Activated T-helper 1 cell treated with anti-CD3 and anti-CD28 coated beads, Interleukin-2, amount 50 U/mL, for 16 hours (primary cell): Measurements from ENCODE around the gene PARP15.
"Not testable (repeated sequence)": the region's sequence is repeated elsewhere in the genome, so short reads cannot be mapped to it uniquely, and the experiment has no call there.

ENCODE experiments used
- DNase-seq, 2 donors: peaks; one replicate each; pipeline ENCODE4 v3.0.0-alpha.2; 2020; ENCODE audit warnings: low read depth in 1 of 2, low spot score in 1 of 2

The PARP15 gene

DNA sequence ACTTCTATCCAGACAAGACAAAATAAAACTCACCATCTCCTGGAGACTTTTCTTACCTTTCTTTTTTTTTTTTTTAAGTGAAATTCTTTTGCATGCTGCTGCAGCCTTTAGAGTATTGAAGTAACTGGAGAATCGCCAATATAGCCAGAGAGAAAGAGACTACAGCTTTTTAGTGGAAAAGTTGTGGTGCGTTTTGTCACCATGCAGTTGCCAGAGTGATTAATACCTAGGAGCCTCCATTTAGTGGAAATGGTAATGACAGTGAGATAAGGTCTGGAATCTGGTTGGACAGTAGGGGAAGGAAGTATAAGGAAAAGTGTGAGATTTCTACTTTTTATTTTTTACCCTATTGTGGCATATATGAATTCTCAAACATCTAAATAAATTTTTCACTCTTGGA, 85.1 kb downstream of the PARP15 start:
- DNase-seq = no peak

DNA sequence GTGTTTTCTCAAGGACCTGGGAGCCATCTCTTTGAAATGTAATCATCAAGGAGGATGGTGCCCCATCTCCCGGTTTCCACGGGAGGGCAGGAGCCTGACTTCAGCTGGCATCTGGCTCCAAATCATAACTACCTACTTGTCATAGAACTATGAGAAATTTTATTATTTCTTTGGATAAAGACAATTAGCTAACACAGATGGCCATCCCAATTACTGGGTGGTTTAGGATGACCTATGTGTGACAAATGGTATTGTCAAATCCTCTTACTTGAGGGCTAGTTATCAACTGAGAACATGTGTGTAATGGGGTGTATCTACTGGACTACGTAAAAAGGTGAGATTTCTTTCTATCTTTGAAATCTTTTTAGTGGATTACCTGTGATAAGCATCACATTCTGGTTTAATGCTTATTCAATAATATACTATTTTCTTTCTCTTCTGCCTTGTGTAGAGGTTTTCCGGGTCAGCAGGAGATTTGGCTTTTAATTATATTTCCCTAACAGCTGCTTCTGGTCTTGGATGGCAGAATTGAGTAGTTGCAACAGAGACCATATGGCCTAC, 87.9 kb downstream of the PARP15 start:
- DNase-seq = no peak

DNA sequence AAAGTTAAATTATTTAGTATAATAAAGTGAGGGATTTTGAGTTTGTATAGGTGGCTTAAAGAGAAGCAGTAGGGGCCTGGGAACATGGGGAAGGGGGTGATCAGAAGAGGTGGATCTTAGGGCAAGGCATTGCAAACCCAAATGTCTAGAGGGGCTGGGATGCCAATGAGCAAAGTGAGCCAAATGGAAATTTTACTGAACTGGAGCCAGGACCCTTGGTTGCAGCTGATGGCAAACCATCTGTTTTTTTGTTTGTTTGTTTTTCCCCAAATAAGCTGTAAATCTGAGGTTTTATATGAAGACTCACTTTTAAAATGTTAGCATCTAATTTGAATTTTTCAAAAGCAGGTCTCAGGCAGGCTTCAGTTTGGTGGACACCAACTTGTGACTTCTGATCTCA, 88.4 kb downstream of the PARP15 start:
- no peak for DNase-seq

DNA sequence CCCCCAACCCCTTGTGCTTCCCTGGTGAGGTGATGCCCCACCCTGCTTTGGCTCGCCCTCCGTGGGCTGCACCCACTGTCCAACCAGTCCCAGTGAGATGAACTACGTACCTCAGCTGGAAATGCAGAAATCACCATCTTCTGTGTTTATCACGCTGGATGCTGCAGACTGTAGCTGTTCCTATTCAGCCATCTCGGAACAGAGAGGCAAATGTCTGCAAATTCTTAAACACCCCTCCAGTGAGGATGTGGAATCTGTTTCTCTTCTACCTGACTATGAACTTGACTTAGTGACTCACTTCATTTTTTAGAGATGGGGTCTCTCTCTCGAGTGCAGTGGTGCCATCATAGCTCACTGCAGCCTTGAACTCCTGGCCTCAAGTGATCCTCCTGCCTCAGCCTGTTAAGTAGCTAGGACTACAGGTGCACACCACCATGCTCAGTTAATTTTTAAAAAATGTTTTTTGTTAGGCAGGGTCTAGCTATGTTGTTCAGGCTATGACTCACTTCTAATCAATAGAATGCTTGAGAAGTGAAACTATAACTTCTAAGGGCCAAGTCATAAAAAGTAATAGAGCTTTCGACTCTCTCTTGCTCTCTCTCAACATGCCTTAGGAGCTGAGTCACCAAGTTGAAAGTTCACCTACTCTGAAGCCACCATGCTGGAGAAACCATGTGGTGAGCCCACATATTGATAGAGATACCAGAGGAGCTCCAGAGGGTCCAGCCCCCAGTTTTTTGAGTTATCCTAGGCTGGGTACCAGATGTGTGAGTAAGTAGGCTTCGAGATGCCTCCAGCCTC, 91.7 kb downstream of the PARP15 start:
- DNase-seq = no peak

DNA sequence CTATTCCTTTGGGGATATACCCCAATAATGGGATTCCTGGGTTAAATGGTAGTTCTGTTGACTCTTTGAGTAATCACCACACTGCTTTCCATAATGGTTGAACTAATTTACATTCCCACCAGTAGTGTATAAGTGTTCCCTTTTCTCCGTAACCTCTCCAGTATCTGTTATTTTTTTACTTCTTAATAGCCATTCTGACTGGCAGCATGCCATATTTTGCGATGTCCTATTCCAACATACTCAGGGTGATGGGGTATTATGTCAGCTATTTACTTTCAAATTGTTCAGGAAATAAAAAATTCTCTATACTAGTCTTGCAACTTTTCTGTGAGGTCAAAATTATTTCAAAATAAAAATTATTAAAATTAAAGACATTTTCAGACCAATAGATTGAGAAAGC, 94.1 kb downstream of the PARP15 start:
- no peak for DNase-seq

DNA sequence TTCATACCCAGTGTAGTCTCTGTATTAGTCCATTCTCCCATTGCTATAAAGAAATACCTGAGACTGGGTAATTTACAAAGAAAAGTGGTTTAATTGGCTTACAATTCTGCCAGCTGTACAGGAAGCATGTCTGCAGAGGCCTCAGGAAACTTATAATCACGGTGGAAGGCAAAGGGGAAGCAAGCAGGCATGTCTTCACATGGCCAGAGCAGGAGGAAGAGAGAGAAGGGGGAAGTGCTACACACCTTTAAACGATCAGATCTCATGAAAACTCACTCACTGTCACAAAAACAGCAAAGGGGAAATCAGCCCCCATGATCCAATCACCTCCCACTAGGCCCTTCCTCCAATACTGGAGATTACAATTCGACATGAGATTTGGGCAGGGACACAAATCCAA, 96.9 kb downstream of the PARP15 start:
- no peak for DNase-seq

DNA sequence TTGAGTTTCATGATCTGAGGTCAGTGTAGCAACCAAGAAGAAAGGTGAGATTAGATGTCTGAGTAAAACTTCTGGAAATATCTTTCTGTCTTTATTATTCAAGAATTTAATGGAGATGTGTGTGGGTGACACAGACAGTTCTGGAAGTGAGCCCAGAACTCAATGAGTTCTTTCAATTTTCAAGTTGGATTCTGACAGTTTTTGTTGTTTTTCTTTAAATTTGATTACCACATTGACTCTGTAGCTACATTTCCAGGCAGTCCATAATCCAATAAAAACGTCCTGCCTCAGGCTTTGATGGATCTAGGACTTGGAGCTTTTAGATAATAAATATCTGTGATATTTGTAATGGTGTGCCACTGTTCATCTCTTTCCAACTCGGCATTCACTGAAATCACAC, 99.3 kb downstream of the PARP15 start:
- no peak for DNase-seq

DNA sequence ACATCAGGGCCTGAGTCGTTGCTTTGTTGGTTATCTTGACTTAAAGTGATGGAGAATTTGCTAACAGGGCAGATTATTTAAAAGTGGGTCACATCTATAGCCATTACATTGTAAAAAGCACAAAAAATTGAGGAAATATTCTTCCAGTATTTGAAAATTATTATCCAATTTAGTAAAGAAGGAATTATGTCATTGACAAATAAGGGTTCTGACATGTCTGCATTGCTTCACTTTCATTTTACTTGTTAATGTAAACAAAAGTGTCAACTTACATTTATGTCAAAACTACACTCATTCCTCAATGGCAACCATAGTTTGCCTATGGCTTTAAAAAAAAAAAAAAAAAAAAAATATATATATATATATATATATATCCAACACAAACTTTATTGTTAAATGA, 99.8 kb downstream of the PARP15 start:
- DNase-seq = no peak

DNA sequence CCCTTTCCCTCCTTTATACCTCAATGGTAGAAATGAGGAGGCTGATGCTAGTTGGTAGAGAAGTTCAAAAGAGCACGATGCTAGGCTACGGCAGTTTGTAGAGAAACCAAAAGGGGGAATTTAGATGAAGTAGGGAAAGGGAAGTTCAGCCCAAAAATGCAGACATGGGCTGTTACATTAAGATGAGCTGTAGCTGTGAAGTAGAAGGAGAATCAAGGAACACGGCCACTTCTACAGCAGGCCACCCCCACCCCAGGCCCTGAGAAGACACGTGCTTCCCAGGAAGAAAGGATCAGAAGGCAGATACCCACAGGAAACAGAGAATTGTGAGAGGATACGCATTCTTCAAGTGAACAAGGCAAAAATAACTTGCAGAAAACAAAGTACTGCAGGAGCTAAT, 101.1 kb downstream of the PARP15 start:
- no peak for DNase-seq

DNA sequence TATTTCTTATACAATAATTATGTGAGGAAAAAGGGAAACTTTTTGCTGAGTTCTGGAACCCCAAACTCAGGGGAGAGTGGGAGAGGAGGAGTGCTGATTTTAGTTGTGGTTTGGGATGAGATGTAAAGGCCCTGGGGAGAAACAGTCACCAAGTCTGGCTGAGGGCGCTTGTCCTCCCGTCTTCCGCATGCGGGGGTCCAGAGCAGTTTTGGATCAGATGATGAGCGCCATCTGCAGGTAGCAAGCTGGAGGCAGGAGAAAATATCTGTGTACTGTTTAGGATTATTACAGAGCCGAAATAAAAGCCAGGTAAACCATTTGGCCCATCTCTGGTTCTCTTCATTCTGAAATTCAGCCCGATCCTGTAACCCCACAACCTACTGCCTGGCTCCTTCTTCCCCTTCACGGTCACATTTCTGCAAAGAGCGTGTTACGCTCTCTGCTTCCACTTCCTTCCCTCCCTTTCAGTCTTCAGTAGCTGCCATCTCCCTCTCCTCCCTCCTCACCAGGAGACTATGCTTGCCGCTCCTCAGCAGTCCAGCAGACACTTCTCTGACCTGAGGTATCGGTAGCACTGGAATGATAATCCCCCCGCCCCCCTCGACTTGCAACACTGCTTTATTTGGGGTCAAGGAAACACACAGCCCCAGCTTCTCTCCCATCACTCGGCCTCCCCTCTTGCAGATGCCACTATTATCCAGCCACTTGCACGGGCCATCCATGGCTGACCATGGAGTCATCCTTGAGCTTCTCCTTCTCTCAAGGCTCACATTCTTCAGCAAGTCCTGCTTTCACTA, 101.8 kb downstream of the PARP15 start:
- peak; percentile 66 to 69 for DNase-seq

DNA sequence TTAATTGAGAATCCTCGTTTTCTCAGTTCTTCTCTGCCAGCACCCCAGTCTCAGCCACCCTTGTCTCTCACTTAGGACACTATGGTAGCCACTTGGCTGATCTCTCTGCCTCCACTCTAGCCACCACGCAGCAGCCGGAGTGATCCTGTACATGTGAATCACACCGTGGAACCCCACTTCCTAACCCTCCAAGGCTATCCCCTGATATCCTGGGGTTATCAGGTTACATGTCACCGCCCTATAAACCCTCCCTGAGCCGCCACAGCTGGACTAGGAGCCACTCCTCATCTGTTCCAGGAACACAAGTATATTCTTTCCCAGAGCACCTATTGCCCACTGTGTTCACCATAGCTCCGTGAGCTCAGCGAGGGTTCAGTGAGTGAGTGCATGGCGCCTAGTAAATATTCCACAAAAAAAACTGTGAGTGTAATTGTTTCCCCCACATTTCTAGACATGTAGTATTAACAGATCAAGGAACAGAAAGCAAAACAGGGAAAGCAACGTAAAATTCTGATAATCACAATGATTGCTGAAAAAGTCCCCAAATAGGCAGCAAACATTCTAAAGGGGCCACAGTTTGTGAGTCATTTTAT, 102.5 kb downstream of the PARP15 start:
- DNase-seq = no peak

DNA sequence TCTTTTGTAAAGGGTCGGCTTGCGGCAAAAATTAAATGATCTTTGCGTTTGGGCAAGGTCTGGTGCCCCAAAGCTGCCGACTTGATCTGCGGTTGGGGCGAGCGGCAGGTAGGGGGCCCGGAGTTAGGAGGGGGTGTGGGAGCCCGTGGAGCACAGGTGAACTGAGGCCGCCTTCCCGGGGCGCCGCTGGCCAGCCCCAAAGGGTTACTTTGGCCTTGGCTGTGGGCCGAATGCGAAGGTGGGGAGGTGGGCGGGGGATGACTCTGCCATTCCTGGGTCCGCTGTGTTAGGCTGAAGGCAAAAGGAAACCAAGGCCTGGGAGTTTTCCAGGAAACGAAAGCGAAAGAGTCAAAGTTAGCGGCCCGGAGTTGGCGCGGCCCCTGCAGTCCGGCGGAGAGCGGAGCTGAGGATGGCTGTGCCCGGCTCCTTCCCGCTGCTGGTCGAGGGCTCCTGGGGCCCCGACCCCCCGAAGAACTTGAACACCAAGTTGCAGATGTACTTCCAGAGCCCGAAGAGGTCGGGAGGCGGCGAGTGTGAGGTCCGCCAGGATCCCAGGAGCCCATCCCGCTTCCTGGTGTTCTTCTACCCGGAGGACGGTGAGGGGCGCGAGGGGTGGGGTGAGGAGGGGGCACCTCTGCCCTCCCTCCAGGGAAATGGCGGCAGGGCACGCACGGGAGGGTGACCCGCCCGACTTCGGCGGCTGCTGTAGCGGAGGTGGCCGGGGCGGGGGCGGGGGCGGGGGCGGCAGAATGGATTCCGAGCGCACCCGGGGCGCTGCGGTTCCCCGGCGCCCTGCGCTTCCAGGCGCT, 103.2 kb downstream of the PARP15 start, which contains the start of gene PARP14:
PARP14 (plus strand) TSS at position 365 of the 809 bp plus-strand sequence; CDS start at position 410, 45 bp downstream.
- peak; percentile 30 to 43 for DNase-seq

DNA sequence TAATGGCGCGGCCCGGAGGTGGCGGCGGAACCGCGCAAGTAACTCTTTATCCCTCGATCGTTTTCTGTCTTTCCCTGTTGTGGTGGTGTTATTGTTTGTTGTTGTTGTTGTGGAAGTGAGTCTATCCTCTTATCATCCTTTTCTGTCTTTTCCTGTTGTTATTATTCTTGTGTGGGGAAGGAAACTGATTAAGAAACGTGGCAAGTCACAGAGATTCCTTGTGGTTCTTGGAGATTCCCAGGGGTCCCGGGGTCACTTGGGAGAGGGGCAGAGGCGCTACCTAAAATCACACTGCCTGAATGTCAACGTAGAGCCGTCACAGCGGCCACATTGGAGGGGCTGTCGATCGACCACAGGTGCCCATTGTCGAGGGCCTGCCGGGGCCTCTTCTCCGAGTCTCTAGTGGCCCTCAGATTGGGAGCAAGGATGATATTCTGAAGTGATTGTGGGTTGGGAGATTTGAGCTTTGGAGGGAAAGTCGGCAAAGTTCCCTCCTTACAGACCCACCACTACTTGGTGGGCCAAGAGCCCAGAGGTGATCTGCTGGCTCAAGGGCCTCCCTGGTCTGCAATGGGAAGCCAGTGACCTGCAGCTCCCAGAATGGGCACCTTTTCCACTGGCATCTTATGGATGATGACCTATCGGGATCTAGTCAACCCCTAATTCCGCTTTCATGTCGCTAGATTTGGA, 104.0 kb downstream of the PARP15 start:
- no peak for DNase-seq

DNA sequence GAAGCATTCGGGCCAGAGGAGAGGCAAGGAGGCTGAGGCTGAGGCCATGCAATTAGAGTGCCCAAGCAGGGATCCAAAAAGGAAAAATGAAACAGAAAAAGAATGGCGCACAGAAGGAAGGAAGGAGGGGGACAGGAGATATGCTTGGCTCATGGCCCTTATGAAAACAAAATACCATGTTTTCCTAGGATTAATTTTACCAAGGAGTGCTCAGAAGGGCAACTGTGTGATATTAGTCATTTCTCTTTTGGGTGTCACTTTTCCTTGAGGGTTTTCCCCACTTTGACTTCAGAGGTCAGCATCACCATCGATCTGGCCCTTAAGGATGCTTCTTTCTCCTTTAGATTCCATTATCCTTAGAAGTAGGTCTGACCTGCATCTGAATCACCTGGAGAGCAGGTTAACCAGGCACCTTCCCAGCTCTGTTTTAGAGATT, 104.5 kb downstream of the PARP15 start:
- no peak for DNase-seq

DNA sequence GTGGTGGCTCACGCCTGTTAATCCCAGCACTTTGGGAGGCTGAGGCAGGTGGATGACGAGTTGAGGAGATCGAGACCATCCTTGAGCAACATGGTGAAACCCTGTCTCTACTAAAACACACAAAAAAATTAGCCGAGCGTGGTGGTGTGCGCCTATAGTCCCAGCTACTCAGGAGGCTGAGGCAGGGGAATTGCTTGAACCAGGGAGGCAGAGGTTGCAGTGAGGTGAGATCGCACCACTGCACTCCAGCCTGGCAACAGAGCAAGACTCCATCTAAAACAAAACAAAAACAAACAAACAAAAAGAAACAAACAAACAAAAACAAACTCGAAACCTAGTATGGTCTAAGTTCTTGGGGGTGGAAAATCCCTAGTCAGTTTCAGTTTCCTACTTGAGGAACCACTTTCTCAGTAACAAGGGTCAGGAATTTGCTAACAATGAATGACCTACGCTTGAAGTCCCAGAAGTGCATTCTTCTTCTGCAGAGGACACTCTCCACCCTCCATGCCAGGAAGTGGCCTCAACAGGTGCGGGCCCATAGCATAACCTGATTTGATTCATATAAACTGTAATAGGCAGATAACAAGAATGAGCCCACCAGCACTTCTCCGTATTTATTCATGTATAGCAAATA, 105.4 kb downstream of the PARP15 start:
- DNase-seq = not testable (repeated sequence)

DNA sequence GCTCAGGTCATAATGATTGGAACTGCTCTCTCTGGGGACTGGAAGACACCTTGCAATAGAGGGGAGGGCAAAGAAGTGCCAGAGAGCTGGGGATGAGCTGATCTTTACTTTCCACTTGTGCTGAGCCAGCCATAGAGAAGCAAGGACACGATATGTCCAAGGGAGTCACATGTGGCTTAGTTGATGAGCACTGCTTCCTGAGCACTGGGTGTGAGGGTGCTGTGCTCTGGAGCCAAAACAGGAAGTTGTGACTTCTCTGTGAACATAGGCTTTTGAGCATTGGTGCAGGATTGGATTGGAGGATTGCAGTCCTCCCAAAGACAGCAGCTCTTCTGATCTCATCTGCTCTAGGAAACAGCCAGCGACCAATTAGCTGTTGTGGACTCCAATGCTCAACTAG, 109.8 kb downstream of the PARP15 start:
- no peak for DNase-seq
